ENCODE data around the gene PIEZO1. TPM values are rescaled to one million over a fixed set of nuclear protein-coding genes. Genes with fewer than 3 reads are reported as not detected.

PIEZO1 gene
- total and polyA plus RNA-seq, 10 of the 15 experiments (the other 5 are each of a cell fraction or from before 2014, with no cell fraction given): 1.3 to 169 (median 33.4) TPM

GRCh38 chr16:88819126-88819525, 34.1 kb upstream of the PIEZO1 start:
- Histone ChIP-seq H3K4me2 (ENCODE audit: control insufficient read depth, insufficient read depth) (no peak overlapping the region), H3K4me1 (ENCODE audit: control insufficient read depth, insufficient read depth, low read length) (no peaks in the 10 kb centered on the region), H3K4me3 (no peak overlapping the region), H3K9me3 (replicated peaks; ENCODE audit: control insufficient read depth, insufficient read depth, low read length) (no peaks in the 10 kb centered on the region), H2AFZ (ENCODE audit: control insufficient read depth, low read depth, low read length) (no peak overlapping the region), H3K27ac (ENCODE audit: control insufficient read depth, insufficient read depth) (no peak overlapping the region), H3K9ac (ENCODE audit: control insufficient read depth, insufficient read depth, low read length) (no peak overlapping the region), H4K20me1 (ENCODE audit: control insufficient read depth, insufficient read depth) (no peaks in the 10 kb centered on the region), H3K36me3 (ENCODE audit: control insufficient read depth in 2 of 2, insufficient read depth in 2 of 2, low read length in 1 of 2) (no peaks in the 10 kb centered on the region), H3K27me3 (replicated peaks in 1 of 2; ENCODE audit: control insufficient read depth in 2 of 2, insufficient read depth in 2 of 2, low read length in 1 of 2) (no peaks in the 10 kb centered on the region), H3K79me2 (ENCODE audit: control insufficient read depth, insufficient read depth, low read length) (no peaks in the 10 kb centered on the region)
- ChIA-PET SMC1A (ENCODE audit: uncharacterized antibody, unreplicated experiment) (interaction anchor here (0.7 kb wide), 1 partner anchor 38 kb away, joined by 3 read pairs; the partner anchor contains the start of genes GALNS and TRAPPC2L), RAD21 (ENCODE audit: unreplicated experiment) (no interaction called here), POLR2A (interaction anchor here (0.7 kb wide), 1 partner anchor 32 kb away, joined by 3 read pairs; no protein-coding TSS in a partner anchor), CTCF (interaction anchor here (0.6 kb wide), 1 partner anchor 48 kb away, joined by 3 read pairs; no protein-coding TSS in a partner anchor)
- in situ Hi-C loops (cut with MboI) (no loop called here), intact Hi-C loops (cut with micrococcal nuclease; ENCODE audit: unreplicated experiment) (no loop called here)
- ATAC-seq (no peak), FAIRE-seq (no peak), DNase-seq (ENCODE audit: low read depth, low spot score) (no peak)
- BruUV-seq (replicated peaks): no TSS peak
- 84% methylated on average over 12 of the region's 16 CpGs for WGBS (ENCODE audit: insufficient coverage, insufficient replicate concordance, low lambda C conversion rate, missing lambda C conversion rate)
- TF ChIP-seq HDAC2 (IDR thresholded peaks at IDR 0.05) (no peak), TBL1XR1 (IDR thresholded peaks at IDR 0.05; ENCODE audit: low read depth, low read length) (no peak), SMC3 (IDR thresholded peaks at IDR 0.05; ENCODE audit: borderline replicate concordance, low read length) (no peak), MLLT1 (IDR thresholded peaks at IDR 0.05) (no peak), EZH2 (IDR thresholded peaks at IDR 0.05; ENCODE audit: borderline replicate concordance, control insufficient read depth, low read depth, low read length) (no peak), IRF3 (IDR thresholded peaks at IDR 0.05) (no peak), ZBTB33 (IDR thresholded peaks at IDR 0.05) (no peak), NFIC (IDR thresholded peaks at IDR 0.05; ENCODE audit: low read depth, low read length) (no peak), EGR1 (IDR thresholded peaks at IDR 0.05; ENCODE audit: borderline replicate concordance in 1 of 2, low read depth in 2 of 2, low read length in 2 of 2) (no peak), ETV6 (conservative IDR thresholded peaks at IDR 0.05 in 1 of 2, IDR thresholded peaks at IDR 0.05 in 1 of 2; ENCODE audit: borderline replicate concordance in 1 of 2, low read depth in 1 of 2) (no peak), YY1 (IDR thresholded peaks at IDR 0.05; ENCODE audit: low read depth, low read length) (no peak), CBX3 (IDR thresholded peaks at IDR 0.05; ENCODE audit: borderline replicate concordance, low read depth) (no peak), SREBF2 (IDR thresholded peaks at IDR 0.05; ENCODE audit: low read length) (no peak), WRNIP1 (IDR thresholded peaks at IDR 0.05; ENCODE audit: borderline replicate concordance, low read depth, low read length) (no peak)
- TF ChIP-seq, protein P1, sequence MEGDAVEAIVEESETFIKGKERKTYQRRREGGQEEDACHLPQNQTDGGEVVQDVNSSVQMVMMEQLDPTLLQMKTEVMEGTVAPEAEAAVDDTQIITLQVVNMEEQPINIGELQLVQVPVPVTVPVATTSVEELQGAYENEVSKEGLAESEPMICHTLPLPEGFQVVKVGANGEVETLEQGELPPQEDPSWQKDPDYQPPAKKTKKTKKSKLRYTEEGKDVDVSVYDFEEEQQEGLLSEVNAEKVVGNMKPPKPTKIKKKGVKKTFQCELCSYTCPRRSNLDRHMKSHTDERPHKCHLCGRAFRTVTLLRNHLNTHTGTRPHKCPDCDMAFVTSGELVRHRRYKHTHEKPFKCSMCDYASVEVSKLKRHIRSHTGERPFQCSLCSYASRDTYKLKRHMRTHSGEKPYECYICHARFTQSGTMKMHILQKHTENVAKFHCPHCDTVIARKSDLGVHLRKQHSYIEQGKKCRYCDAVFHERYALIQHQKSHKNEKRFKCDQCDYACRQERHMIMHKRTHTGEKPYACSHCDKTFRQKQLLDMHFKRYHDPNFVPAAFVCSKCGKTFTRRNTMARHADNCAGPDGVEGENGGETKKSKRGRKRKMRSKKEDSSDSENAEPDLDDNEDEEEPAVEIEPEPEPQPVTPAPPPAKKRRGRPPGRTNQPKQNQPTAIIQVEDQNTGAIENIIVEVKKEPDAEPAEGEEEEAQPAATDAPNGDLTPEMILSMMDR (IDR thresholded peaks at IDR 0.05 in 2 of 3, conservative IDR thresholded peaks at IDR 0.05 in 1 of 3; ENCODE audit: control insufficient read depth in 2 of 3, extremely low read depth in 1 of 3, insufficient read depth in 1 of 3, low read depth in 3 of 3, low read length in 3 of 3): no peak

Measured in GM12878 (cell line).